HG02885 (cell line): Measurements from ENCODE around the gene PDE4B.
"Not testable (repeated sequence)": the region's sequence is repeated elsewhere in the genome, so short reads cannot be mapped to it uniquely, and the experiment has no call there.

Experiments used
- ATAC-seq: cut with Tn5 transposase; IDR thresholded peaks from one replicate; pipeline ENCODE4 v1.9.1; 2021; ENCODE audit warnings: mild to moderate bottlenecking; ENCODE audit not compliant: unreplicated experiment, poor library complexity

Gene PDE4B

DNA sequence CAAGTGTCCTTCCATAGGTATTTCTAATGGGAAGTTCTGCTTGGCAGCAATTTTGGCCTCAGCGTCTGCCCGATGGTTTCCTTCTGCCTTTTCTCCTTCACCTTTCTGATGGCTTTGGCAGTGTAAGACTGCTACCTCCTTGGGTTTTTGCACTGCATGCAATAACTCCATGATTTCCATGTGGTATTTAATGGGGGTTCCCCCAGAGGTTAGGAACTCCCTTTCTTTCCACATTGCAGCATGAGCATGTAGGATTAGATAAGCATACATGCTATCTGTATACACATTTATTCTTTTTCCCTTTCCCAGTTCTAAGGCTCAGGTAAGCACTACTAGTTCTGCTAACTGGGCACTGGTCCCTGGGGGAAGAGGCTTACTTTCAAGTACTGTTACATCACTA is 628.2 kb downstream of the PDE4B start:
- not testable (repeated sequence) for ATAC-seq

DNA sequence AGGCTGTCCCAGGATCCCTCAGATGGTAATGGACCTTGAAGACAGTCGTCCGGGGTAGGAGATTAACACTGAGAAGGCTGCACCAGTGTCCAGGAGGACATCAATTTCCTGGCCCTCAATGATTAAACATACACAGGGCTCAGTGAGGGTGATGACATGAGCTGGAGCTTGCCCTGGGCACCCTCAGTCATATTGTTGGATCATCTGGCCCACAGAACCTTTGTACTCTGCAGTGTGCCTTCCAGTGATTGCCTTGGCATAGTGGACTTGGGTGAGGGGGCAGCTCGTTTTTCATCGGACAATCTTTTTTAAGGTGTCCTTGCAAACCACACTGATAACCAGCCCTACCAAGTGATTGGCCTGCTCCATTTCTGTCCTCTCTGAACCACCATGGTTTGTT is 630.1 kb downstream of the PDE4B start:
- ATAC-seq, result no peak
